Ovary (tissue), 9 donors: Measurements from ENCODE around the gene TNKS1BP1. TPM values are rescaled to one million over a fixed set of nuclear protein-coding genes. Genes with fewer than 3 reads are reported as not detected.

Source experiments
- DNase-seq, 5 donors: peaks; one replicate each; pipeline ENCODE4 v3.0.0-alpha.2; 2019 to 2020
- H3K27ac ChIP-seq, 2 donors: fragments of 200-600 bp; one replicate each; pipeline versions ENCODE4 v1.5.1 to v1.8.0; 2019 to 2022
- H3K27me3 ChIP-seq: fragments of 200-600 bp; one replicate; pipeline ENCODE4 v1.8.0; 2022
- H3K36me3 ChIP-seq: fragments of 200-600 bp; sonication (generic); one replicate; pipeline ENCODE4 v1.5.1; 2019
- H3K4me1 ChIP-seq: one replicate; pipeline ENCODE4 v1.8.1; 2013; ENCODE audit warnings: mild to moderate bottlenecking, moderate library complexity; ENCODE audit not compliant: insufficient read depth
- H3K4me3 ChIP-seq: fragments of 200-600 bp; sonication (generic); one replicate; pipeline ENCODE4 v1.5.1; 2017
- H3K9me3 ChIP-seq, 2 donors: fragments of 200-600 bp in 1 of 2; sonication (generic) in 1 of 2; one replicate each; pipeline versions ENCODE4 v1.5.1 to v1.8.1; 2013 to 2019; ENCODE audit warnings: mild to moderate bottlenecking in 1 of 2, moderate library complexity in 1 of 2
- CTCF ChIP-seq, 3 donors: fragments of 450-650 bp in 2 of 3; fragments of 200-600 bp in 1 of 3; IDR thresholded peaks; one replicate each; pipeline versions ENCODE4 v1.5.1 to v1.8.0; 2016 to 2022; ENCODE audit warnings: antibody characterized with exemption in 3 of 3, mild to moderate bottlenecking in 1 of 3
- EP300 ChIP-seq: sonication (generic); formaldehyde crosslinking; IDR thresholded peaks from one replicate; pipeline ENCODE4 v1.6.1; 2017; ENCODE audit warnings: antibody characterized with exemption
- POLR2A ChIP-seq: fragments of 450-650 bp; IDR thresholded peaks from one replicate; pipeline ENCODE4 v1.6.1; 2017; ENCODE audit warnings: antibody characterized with exemption, mild to moderate bottlenecking, moderate library complexity
- WGBS, 3 donors: extraction: QIAGEN DNeasy Blood & Tissue Kit in 1 of 3; methylation state at CpG; one replicate each; pipeline versions ENCODE4 v1.1.5 to v1.1.7; 2013 to 2017; 5-methylcytosine and 5-hydroxymethylcytosine counted together
- intact Hi-C, 4 donors: fragments of 100-400 bp; cut with DNase I; formaldehyde crosslinking; loops; one replicate each; pipeline versions ENCODE4 v1.11.0 to v1.15.1; 2022 to 2023
- polyA plus RNA-seq, 2 donors: library from polyadenylated mRNA; stranded (reverse); fragments of 200-250 nt in 1 of 2; fragments of 350-450 nt in 1 of 2; fragmentation: Illumina TruSeq in 1 of 2; extraction: RNeasy Lipid Tissue Mini Kit (QIAGEN cat#74804) in 1 of 2; gene quantifications; one replicate each; pipeline ENCODE4 v1.2.3, GENCODE V29; 2013 to 2014
- total RNA-seq, 7 donors: library from RNA; depleted of rRNA in 2 of 7; stranded (reverse); fragments of >200 nt in 2 of 7; fragmentation: NEBNext Ultra II Directional in 3 of 7; extraction: Animal tissue kit (Norgen Biotek cat#: 25700) in 3 of 7; gene quantifications; one replicate each; pipeline versions ENCODE4 v1.1.0 to v1.2.4, GENCODE V29; 2016 to 2023
- donor health status: DM: no; HTN: no; CAD: no; lungs with moderate emphysema.
- donor health status: DM: no; HTN: no; CAD: no.
- donor health status: Bipolar disorder and iron deficiency.
- donor health status: DM: yes; HTN: yes; CAD: no.
- donor health status: DM: no; HTN: no; CAD: no.
- donor health status: DM: yes; HTN: yes; CAD: no.

The TNKS1BP1 gene
- total and polyA plus RNA-seq, 9 donors, result 45.2 to 230 (median 132) TPM

- Histone ChIP-seq H3K27me3 (no peaks in the 10 kb centered on the region), H3K4me1 (peaks cover 2% of the 10 kb centered on the region), H3K27ac (no peak overlapping the region), H3K9me3 (no peaks in the 10 kb centered on the region), H3K36me3 (no peaks in the 10 kb centered on the region), H3K4me3 (no peak overlapping the region)
- intact Hi-C loops, result loop anchor here in 1 of 4 donors (10.0 kb wide), 1 partner anchor 78 kb away; no protein-coding TSS in a partner anchor
- 59 to 72% (median 70%) methylated on average over 3 of the region's 3 CpGs for WGBS, 3 donors
- DNase-seq, result no peak
- TF ChIP-seq CTCF (IDR thresholded peaks at IDR 0.05), result no peak
- no peak for TF ChIP-seq POLR2A
- TF ChIP-seq EP300, result no peak
Observed at GRCh38 chr11:57276169-57276970, 48.4 kb downstream of the TNKS1BP1 start.

GRCh38 chr11:57275582-57275981 is 49.2 kb downstream of the TNKS1BP1 start:
- intact Hi-C loops, result loop anchor here in 1 of 4 donors (10.0 kb wide), 1 partner anchor 79 kb away; no protein-coding TSS in a partner anchor
- Histone ChIP-seq H3K4me3 (no peak overlapping the region), H3K27ac (no peak overlapping the region), H3K9me3 (no peaks in the 10 kb centered on the region), H3K4me1 (peaks cover 2% of the 10 kb centered on the region), H3K36me3 (no peaks in the 10 kb centered on the region), H3K27me3 (no peaks in the 10 kb centered on the region)
- 51 to 63% (median 62%) methylated on average over 3 of the region's 3 CpGs for WGBS, 3 donors
- no peak for DNase-seq
- TF ChIP-seq POLR2A, result no peak
- no peak for TF ChIP-seq EP300
- TF ChIP-seq CTCF (IDR thresholded peaks at IDR 0.05), result no peak

- intact Hi-C loops, result loop anchor here in 1 of 4 donors (10.0 kb wide), 1 partner anchor 80 kb away; no protein-coding TSS in a partner anchor
- no peaks in the 10 kb centered on the region for H3K36me3 ChIP-seq
- DNase-seq, result no peak
- H3K4me3 ChIP-seq, result no peak overlapping the region
- 38 to 45% (median 43%) methylated on average over 1 of the region's 1 CpG for WGBS, 3 donors
- no peak overlapping the region for H3K27ac ChIP-seq
- peaks cover 2% of the 10 kb centered on the region for H3K4me1 ChIP-seq
- TF ChIP-seq POLR2A (no peak), CTCF (IDR thresholded peaks at IDR 0.05) (no peak), EP300 (no peak)
- no peaks in the 10 kb centered on the region for H3K9me3 ChIP-seq
- no peaks in the 10 kb centered on the region for H3K27me3 ChIP-seq
Observed at GRCh38 chr11:57274904-57275498, 49.8 kb downstream of the TNKS1BP1 start.

GRCh38 chr11:57273448-57274058 is 51.2 kb downstream of the TNKS1BP1 start:
- Histone ChIP-seq H3K36me3 (no peaks in the 10 kb centered on the region), H3K27me3 (no peaks in the 10 kb centered on the region), H3K27ac (no peak overlapping the region), H3K4me1 (peaks cover 2% of the 10 kb centered on the region), H3K9me3 (no peaks in the 10 kb centered on the region), H3K4me3 (no peak overlapping the region)
- TF ChIP-seq POLR2A (no peak), CTCF (IDR thresholded peaks at IDR 0.05) (no peak), EP300 (no peak)
- no peak for DNase-seq
- intact Hi-C loops, result loop anchor here in 1 of 4 donors (10.0 kb wide), 1 partner anchor 81 kb away; no protein-coding TSS in a partner anchor
- 90 to 95% (median 91%) methylated on average over 4 of the region's 4 CpGs for WGBS, 3 donors
